SK-N-SH (cell line): ENCODE results near the gene PPP1R14B. TPM values are rescaled to one million over a fixed set of nuclear protein-coding genes. Genes with fewer than 3 reads are reported as not detected.

Experiments used
- CTCF ChIA-PET: fragments of 300-600, 350-600 bp; formaldehyde crosslinking; extraction: SDS; loops from one replicate; lab custom pipeline; 2021; lab: Yijun Ruan, JAX
- POLR2A ChIA-PET: fragments of 350-600 bp; sonication (Branson Sonifier 250); formaldehyde crosslinking; extraction: SDS; loops from one replicate; lab custom pipeline; 2020; ENCODE audit warnings: antibody characterized with exemption, inconsistent platforms; lab: Yijun Ruan, JAX
- DNase-seq: peaks from one replicate; pipeline ENCODE4 v3.0.0; 2012
- H2AFZ ChIP-seq: fragments of 200-600 bp; sonication (generic); 2 replicates; pipeline ENCODE4 v1.8.1; 2016; ENCODE audit warnings: antibody characterized with exemption, mild to moderate bottlenecking, low read depth
- H3F3A ChIP-seq: fragments of 200-600 bp; sonication (generic); replicated peaks from 2 replicates; pipeline ENCODE3; 2016; ENCODE audit warnings: antibody characterized with exemption, mild to moderate bottlenecking; ENCODE audit not compliant: insufficient read depth
- H3K27ac ChIP-seq, 2 experiments: fragments of 200-500 bp in 1 of 2; fragments of 200-600 bp in 1 of 2; sonication (Bioruptor generic) in 1 of 2; sonication (generic), shearing (Covaris generic) in 1 of 2; 2 replicates each; pipeline versions ENCODE4 v1.5.1 to v1.6.1; 2014 to 2016; ENCODE audit warnings: low read depth in 2 of 2, inconsistent platforms in 1 of 2, low read length in 1 of 2, mild to moderate bottlenecking in 1 of 2, mixed read lengths in 1 of 2
- H3K27me3 ChIP-seq: fragments of 200-600 bp; sonication (generic), shearing (Covaris generic); 2 replicates; pipeline ENCODE4 v1.6.1; 2016; ENCODE audit warnings: mixed run types; ENCODE audit not compliant: insufficient read depth
- H3K36me3 ChIP-seq, 2 experiments: fragments of 200-500 bp in 1 of 2; fragments of 200-600 bp in 1 of 2; sonication (Bioruptor generic) in 1 of 2; sonication (generic) in 1 of 2; replicated peaks in 1 of 2; 2 replicates each; pipeline versions ENCODE3 to v1.5.1; 2014 to 2016; ENCODE audit warnings: low read length in 1 of 2, mild to moderate bottlenecking in 1 of 2; ENCODE audit not compliant: insufficient read depth in 2 of 2, control insufficient read depth in 1 of 2
- H3K4me1 ChIP-seq, 2 experiments: fragments of 200-500 bp in 1 of 2; fragments of 200-600 bp in 1 of 2; sonication (Bioruptor generic) in 1 of 2; sonication (generic), shearing (Covaris generic) in 1 of 2; 2 replicates each; pipeline versions ENCODE4 v1.5.1 to v1.6.1; 2014 to 2016; ENCODE audit warnings: low read depth in 1 of 2, low read length in 1 of 2, mixed run types in 1 of 2; ENCODE audit not compliant: insufficient read depth in 2 of 2, control insufficient read depth in 1 of 2
- H3K4me2 ChIP-seq: fragments of 200-600 bp; sonication (generic), shearing (Covaris generic); 2 replicates; pipeline ENCODE4 v1.6.1; 2017; ENCODE audit warnings: mixed run types
- H3K4me3 ChIP-seq, 2 experiments: fragments of 200-500 bp in 1 of 2; fragments of 200-600 bp in 1 of 2; sonication (Bioruptor generic) in 1 of 2; sonication (generic), shearing (Covaris generic) in 1 of 2; 2 replicates each; pipeline versions ENCODE4 v1.5.1 to v1.8.1; 2014 to 2016; ENCODE audit warnings: low read depth in 2 of 2, inconsistent platforms in 1 of 2, low read length in 1 of 2, mild to moderate bottlenecking in 1 of 2, mixed read lengths in 1 of 2, moderate library complexity in 1 of 2
- H3K79me2 ChIP-seq: fragments of 200-600 bp; sonication (generic); 2 replicates; pipeline ENCODE4 v1.8.1; 2017; ENCODE audit warnings: mild to moderate bottlenecking; ENCODE audit not compliant: insufficient read depth
- H3K9ac ChIP-seq: fragments of 200-600 bp; sonication (generic); 2 replicates; pipeline ENCODE4 v1.6.1; 2017; ENCODE audit warnings: mixed run types
- H3K9me2 ChIP-seq: fragments of 200-600 bp; sonication (generic); 2 replicates; pipeline ENCODE4 v1.6.1; 2017; ENCODE audit warnings: mixed run types
- H3K9me3 ChIP-seq: fragments of 200-600 bp; sonication (generic); 2 replicates; pipeline ENCODE4 v1.6.1; 2017; ENCODE audit warnings: mixed run types, mild to moderate bottlenecking, moderate library complexity
- H4K20me1 ChIP-seq: fragments of 200-600 bp; sonication (generic); 2 replicates; pipeline ENCODE4 v1.6.1; 2017; ENCODE audit warnings: mild to moderate bottlenecking, mixed run types; ENCODE audit not compliant: insufficient read depth
- CHD2 ChIP-seq: fragments of 150-350 bp; IDR thresholded peaks from 2 replicates; pipeline ENCODE4 v1.6.1; 2018; ENCODE audit warnings: low read length; ENCODE audit not compliant: partially characterized antibody
- FOXJ3 ChIP-seq: sonication (generic); formaldehyde crosslinking; IDR thresholded peaks from 2 replicates; pipeline ENCODE4 v1.5.1; 2020; ENCODE audit warnings: mild to moderate bottlenecking, missing genetic modification reagents
- FOXM1 ChIP-seq: IDR thresholded peaks from 2 replicates; pipeline ENCODE4 v1.4.0; 2012; ENCODE audit warnings: low read depth, mild to moderate bottlenecking
- MXI1 ChIP-seq: IDR thresholded peaks from 2 replicates; pipeline ENCODE4 v1.6.1; 2012; ENCODE audit warnings: mild to moderate bottlenecking, low read depth, low read length, improper control_type of control experiment
- NFIC ChIP-seq: IDR thresholded peaks from 2 replicates; pipeline ENCODE4 v1.4.0; 2012; ENCODE audit warnings: borderline replicate concordance
- NRF1 ChIP-seq: IDR thresholded peaks from 2 replicates; pipeline ENCODE4 v1.6.1; 2012; ENCODE audit warnings: low read depth, mild to moderate bottlenecking, low read length
- RAD21 ChIP-seq: IDR thresholded peaks from 2 replicates; pipeline ENCODE4 v1.6.1; 2012; ENCODE audit warnings: mild to moderate bottlenecking, low read length
- RFX5 ChIP-seq: IDR thresholded peaks from 2 replicates; pipeline ENCODE4 v1.6.1; 2012; ENCODE audit warnings: mild to moderate bottlenecking, improper control_type of control experiment, low read length
- TAF1 ChIP-seq: IDR thresholded peaks from 2 replicates; pipeline ENCODE4 v1.6.1; 2012; ENCODE audit warnings: low read depth, mild to moderate bottlenecking, low read length, moderate library complexity, borderline replicate concordance
- TCF12 ChIP-seq: IDR thresholded peaks from 2 replicates; pipeline ENCODE4 v1.4.0; 2012
- TEAD4 ChIP-seq: IDR thresholded peaks from 2 replicates; pipeline ENCODE4 v1.4.0; 2012; ENCODE audit warnings: mild to moderate bottlenecking, borderline replicate concordance; ENCODE audit not compliant: insufficient read depth
- WGBS: methylation state at CpG from one replicate; pipeline ENCODE4 v1.1.6; 2017; ENCODE audit warnings: low lambda C conversion rate; 5-methylcytosine and 5-hydroxymethylcytosine counted together
- polyA plus RNA-seq, 3 experiments: library from polyadenylated mRNA; depleted of rRNA; stranded (reverse); fragments of >200 nt; gene quantifications; 2 replicates each; pipeline ENCODE4 v1.2.3, GENCODE V29; 2012
- TF ChIP-seq, protein P1 (sequence below): IDR thresholded peaks from 2 replicates; pipeline ENCODE4 v1.6.1; 2012; ENCODE audit warnings: mild to moderate bottlenecking, low read depth, low read length, moderate library complexity
- TF ChIP-seq, protein P2 (sequence below): IDR thresholded peaks from 2 replicates; pipeline ENCODE4 v1.4.0; 2012; ENCODE audit warnings: low read depth
- TF ChIP-seq, protein P3 (sequence below): fragments of 150-350 bp; IDR thresholded peaks from 2 replicates; pipeline ENCODE4 v1.6.1; 2017; ENCODE audit warnings: antibody characterized with exemption, low read length, low read depth, borderline replicate concordance
- TF ChIP-seq, protein P4 (sequence below): fragments of 150-350 bp; IDR thresholded peaks from 2 replicates; pipeline ENCODE4 v1.6.1; 2016; ENCODE audit warnings: mild to moderate bottlenecking, low read depth, low read length
- TF ChIP-seq, protein P5 (sequence below): fragments of 200-600 bp; sonication (generic); IDR thresholded peaks from 2 replicates; pipeline ENCODE4 v1.6.1; 2017; ENCODE audit warnings: antibody characterized with exemption, mild to moderate bottlenecking, moderate library complexity
- TF ChIP-seq, protein P6 (sequence below): IDR thresholded peaks from 2 replicates; pipeline ENCODE4 v1.4.0; 2012; ENCODE audit warnings: low read depth, borderline replicate concordance

PPP1R14B gene
- polyA plus RNA-seq, 1 of the 3 experiments (the other 2 are of a cell fraction): 523 TPM

DNA sequence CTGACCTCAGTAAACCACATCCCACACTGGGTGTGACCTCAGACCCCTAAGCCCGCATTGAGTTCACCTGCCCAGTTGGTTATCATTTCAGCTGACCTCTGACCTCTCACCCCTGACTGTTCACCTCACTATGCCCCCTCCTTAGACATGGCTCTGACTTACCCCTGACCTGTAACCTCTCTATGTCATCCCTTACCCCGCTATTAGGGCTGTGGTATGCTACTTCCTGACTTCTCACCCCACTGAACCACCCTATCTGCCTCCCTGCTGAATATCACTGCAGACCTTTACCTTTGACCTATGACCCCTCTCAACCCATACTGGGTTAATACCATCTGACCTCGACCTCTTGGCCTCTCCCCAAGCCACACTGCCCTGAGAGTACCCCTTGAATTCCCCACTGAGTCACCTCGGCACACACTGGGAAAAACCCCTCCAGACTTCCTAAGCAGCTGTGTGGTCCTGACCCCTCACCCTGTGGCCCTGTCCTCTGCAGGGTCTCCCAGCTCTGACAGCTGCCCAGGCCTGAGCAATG is 12.9 kb upstream of the PPP1R14B start:
- ChIA-PET CTCF (no interaction called here), POLR2A (no interaction called here)
- WGBS: 92% methylated on average over 4 of the region's 4 CpGs

More for the DNA sequence above, 12.9 kb upstream of the PPP1R14B start:
- H3K27ac ChIP-seq: no peak overlapping the region
- no peak overlapping the region for H3K4me2 ChIP-seq
- H3K27me3 ChIP-seq: no peaks in the 10 kb centered on the region
- H3K9ac ChIP-seq: no peak overlapping the region
- no peaks in the 10 kb centered on the region for H3K9me3 ChIP-seq
- H3K79me2 ChIP-seq: no peaks in the 10 kb centered on the region; the same call in none of the 2 replicates
- peaks cover 0 to 21% of the 10 kb centered on the region in 2 experiments; a peak in 2 of 4 replicates for H3K4me1 ChIP-seq
- peaks cover 3% of the 10 kb centered on the region for H3F3A ChIP-seq
- H3K36me3 ChIP-seq: peaks cover 29 to 38% of the 10 kb centered on the region in 2 experiments
- TF ChIP-seq, protein P1, sequence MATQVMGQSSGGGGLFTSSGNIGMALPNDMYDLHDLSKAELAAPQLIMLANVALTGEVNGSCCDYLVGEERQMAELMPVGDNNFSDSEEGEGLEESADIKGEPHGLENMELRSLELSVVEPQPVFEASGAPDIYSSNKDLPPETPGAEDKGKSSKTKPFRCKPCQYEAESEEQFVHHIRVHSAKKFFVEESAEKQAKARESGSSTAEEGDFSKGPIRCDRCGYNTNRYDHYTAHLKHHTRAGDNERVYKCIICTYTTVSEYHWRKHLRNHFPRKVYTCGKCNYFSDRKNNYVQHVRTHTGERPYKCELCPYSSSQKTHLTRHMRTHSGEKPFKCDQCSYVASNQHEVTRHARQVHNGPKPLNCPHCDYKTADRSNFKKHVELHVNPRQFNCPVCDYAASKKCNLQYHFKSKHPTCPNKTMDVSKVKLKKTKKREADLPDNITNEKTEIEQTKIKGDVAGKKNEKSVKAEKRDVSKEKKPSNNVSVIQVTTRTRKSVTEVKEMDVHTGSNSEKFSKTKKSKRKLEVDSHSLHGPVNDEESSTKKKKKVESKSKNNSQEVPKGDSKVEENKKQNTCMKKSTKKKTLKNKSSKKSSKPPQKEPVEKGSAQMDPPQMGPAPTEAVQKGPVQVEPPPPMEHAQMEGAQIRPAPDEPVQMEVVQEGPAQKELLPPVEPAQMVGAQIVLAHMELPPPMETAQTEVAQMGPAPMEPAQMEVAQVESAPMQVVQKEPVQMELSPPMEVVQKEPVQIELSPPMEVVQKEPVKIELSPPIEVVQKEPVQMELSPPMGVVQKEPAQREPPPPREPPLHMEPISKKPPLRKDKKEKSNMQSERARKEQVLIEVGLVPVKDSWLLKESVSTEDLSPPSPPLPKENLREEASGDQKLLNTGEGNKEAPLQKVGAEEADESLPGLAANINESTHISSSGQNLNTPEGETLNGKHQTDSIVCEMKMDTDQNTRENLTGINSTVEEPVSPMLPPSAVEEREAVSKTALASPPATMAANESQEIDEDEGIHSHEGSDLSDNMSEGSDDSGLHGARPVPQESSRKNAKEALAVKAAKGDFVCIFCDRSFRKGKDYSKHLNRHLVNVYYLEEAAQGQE: no peak
- TF ChIP-seq NFIC (no peak), TEAD4 (no peak), TAF1 (no peak), FOXJ3 (no peak), NRF1 (no peak), MXI1 (no peak), CHD2 (no peak), FOXM1 (no peak), TCF12 (no peak), RFX5 (no peak), RAD21 (no peak)
- TF ChIP-seq, protein P2, sequence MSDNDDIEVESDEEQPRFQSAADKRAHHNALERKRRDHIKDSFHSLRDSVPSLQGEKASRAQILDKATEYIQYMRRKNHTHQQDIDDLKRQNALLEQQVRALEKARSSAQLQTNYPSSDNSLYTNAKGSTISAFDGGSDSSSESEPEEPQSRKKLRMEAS: no peak
- TF ChIP-seq, protein P3, sequence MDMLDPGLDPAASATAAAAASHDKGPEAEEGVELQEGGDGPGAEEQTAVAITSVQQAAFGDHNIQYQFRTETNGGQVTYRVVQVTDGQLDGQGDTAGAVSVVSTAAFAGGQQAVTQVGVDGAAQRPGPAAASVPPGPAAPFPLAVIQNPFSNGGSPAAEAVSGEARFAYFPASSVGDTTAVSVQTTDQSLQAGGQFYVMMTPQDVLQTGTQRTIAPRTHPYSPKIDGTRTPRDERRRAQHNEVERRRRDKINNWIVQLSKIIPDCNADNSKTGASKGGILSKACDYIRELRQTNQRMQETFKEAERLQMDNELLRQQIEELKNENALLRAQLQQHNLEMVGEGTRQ: no peak
- TF ChIP-seq, protein P4, sequence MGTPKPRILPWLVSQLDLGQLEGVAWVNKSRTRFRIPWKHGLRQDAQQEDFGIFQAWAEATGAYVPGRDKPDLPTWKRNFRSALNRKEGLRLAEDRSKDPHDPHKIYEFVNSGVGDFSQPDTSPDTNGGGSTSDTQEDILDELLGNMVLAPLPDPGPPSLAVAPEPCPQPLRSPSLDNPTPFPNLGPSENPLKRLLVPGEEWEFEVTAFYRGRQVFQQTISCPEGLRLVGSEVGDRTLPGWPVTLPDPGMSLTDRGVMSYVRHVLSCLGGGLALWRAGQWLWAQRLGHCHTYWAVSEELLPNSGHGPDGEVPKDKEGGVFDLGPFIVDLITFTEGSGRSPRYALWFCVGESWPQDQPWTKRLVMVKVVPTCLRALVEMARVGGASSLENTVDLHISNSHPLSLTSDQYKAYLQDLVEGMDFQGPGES: no peak
- TF ChIP-seq, protein P5, sequence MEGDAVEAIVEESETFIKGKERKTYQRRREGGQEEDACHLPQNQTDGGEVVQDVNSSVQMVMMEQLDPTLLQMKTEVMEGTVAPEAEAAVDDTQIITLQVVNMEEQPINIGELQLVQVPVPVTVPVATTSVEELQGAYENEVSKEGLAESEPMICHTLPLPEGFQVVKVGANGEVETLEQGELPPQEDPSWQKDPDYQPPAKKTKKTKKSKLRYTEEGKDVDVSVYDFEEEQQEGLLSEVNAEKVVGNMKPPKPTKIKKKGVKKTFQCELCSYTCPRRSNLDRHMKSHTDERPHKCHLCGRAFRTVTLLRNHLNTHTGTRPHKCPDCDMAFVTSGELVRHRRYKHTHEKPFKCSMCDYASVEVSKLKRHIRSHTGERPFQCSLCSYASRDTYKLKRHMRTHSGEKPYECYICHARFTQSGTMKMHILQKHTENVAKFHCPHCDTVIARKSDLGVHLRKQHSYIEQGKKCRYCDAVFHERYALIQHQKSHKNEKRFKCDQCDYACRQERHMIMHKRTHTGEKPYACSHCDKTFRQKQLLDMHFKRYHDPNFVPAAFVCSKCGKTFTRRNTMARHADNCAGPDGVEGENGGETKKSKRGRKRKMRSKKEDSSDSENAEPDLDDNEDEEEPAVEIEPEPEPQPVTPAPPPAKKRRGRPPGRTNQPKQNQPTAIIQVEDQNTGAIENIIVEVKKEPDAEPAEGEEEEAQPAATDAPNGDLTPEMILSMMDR: no peak
- TF ChIP-seq, protein P6, sequence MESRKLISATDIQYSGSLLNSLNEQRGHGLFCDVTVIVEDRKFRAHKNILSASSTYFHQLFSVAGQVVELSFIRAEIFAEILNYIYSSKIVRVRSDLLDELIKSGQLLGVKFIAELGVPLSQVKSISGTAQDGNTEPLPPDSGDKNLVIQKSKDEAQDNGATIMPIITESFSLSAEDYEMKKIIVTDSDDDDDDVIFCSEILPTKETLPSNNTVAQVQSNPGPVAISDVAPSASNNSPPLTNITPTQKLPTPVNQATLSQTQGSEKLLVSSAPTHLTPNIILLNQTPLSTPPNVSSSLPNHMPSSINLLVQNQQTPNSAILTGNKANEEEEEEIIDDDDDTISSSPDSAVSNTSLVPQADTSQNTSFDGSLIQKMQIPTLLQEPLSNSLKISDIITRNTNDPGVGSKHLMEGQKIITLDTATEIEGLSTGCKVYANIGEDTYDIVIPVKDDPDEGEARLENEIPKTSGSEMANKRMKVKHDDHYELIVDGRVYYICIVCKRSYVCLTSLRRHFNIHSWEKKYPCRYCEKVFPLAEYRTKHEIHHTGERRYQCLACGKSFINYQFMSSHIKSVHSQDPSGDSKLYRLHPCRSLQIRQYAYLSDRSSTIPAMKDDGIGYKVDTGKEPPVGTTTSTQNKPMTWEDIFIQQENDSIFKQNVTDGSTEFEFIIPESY: no peak
- H4K20me1 ChIP-seq: no peaks in the 10 kb centered on the region
- H3K4me3 ChIP-seq: no peak overlapping the region
- H3K9me2 ChIP-seq: no peaks in the 10 kb centered on the region
- no peak for DNase-seq
- no peak overlapping the region for H2AFZ ChIP-seq
